ENCODE data around the gene CYREN.

CYREN gene

DNA sequence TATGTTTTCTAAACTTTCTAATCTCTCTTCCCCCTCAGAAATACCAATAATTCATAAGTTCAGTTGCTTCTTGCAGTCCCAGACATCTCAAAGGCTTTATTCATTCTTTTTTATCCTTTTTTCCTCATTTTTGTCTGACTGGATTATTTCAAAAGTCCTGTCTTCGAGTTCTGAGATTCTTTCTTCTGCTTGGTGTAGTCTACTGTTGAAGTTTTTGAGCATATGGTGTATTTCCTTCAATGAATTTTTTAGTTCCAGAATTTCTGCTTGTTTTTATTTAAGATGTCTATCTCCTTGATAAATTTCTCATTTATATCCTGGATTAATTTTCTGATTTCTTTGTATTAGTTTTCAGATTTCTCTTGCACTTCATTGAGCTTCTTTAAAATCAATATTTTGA, 14.2 kb downstream of the CYREN start:
- Histone ChIP-seq H3K9ac (ENCODE audit: low read length) (no peak overlapping the region), H3K36me3 (replicated peaks; ENCODE audit: low read depth, low read length) (peaks cover 19% of the 10 kb centered on the region), H3K4me2 (ENCODE audit: low read length) (no peak overlapping the region), H3K27me3 (ENCODE audit: low read depth, low read length) (no peaks in the 10 kb centered on the region), H4K20me1 (ENCODE audit: insufficient read depth, low read length) (no peaks in the 10 kb centered on the region), H3K79me2 (ENCODE audit: low read length) (no peaks in the 10 kb centered on the region), H3K4me1 (ENCODE audit: low read length) (peaks cover 22% of the 10 kb centered on the region), H3K27ac (ENCODE audit: low read length) (no peak overlapping the region), H2AFZ (ENCODE audit: low read depth, low read length) (no peak overlapping the region), H3K9me3 (ENCODE audit: insufficient read depth, low read length) (peaks cover 27% of the 10 kb centered on the region; the same call in 1 of the 2 replicates), H3K4me3 (ENCODE audit: low read length) (no peak overlapping the region)
- TF ChIP-seq, protein P1, sequence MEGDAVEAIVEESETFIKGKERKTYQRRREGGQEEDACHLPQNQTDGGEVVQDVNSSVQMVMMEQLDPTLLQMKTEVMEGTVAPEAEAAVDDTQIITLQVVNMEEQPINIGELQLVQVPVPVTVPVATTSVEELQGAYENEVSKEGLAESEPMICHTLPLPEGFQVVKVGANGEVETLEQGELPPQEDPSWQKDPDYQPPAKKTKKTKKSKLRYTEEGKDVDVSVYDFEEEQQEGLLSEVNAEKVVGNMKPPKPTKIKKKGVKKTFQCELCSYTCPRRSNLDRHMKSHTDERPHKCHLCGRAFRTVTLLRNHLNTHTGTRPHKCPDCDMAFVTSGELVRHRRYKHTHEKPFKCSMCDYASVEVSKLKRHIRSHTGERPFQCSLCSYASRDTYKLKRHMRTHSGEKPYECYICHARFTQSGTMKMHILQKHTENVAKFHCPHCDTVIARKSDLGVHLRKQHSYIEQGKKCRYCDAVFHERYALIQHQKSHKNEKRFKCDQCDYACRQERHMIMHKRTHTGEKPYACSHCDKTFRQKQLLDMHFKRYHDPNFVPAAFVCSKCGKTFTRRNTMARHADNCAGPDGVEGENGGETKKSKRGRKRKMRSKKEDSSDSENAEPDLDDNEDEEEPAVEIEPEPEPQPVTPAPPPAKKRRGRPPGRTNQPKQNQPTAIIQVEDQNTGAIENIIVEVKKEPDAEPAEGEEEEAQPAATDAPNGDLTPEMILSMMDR (IDR thresholded peaks at IDR 0.05; ENCODE audit: low read depth, low read length), result no peak
- no peak for TF ChIP-seq EZH2phosphoT487 (IDR thresholded peaks at IDR 0.05; ENCODE audit: low read depth)

DNA sequence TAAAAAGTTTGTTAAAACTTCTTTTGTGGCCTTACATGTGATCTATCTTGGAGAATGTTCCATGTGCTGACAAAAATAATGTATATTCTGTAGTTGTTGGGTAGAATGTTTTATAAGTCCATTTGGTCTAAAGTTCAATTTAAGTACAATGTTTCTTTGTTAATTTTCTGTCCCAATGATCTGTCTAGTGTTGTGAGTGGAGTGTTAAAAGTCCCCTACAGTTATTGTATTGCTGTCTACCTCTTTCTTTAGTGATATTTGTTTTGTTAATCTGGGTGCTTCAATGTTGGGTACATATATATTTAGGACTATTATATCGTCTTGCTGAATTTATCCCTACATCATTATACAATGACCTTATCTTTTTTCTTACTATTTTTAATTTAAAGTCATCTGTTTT, 15.8 kb downstream of the CYREN start:
- Histone ChIP-seq H3K4me2 (ENCODE audit: low read length) (no peak overlapping the region), H2AFZ (ENCODE audit: low read depth, low read length) (no peak overlapping the region), H3K27ac (ENCODE audit: low read length) (no peak overlapping the region), H3K9me3 (ENCODE audit: insufficient read depth, low read length) (peaks cover 27% of the 10 kb centered on the region; the same call in 1 of the 2 replicates), H3K27me3 (ENCODE audit: low read depth, low read length) (no peaks in the 10 kb centered on the region), H3K4me3 (ENCODE audit: low read length) (no peak overlapping the region), H3K4me1 (ENCODE audit: low read length) (peaks cover 25% of the 10 kb centered on the region), H3K36me3 (replicated peaks; ENCODE audit: low read depth, low read length) (peaks cover 16% of the 10 kb centered on the region), H3K79me2 (ENCODE audit: low read length) (no peaks in the 10 kb centered on the region), H4K20me1 (ENCODE audit: insufficient read depth, low read length) (no peaks in the 10 kb centered on the region), H3K9ac (ENCODE audit: low read length) (no peak overlapping the region)
- no peak for TF ChIP-seq EZH2phosphoT487 (IDR thresholded peaks at IDR 0.05; ENCODE audit: low read depth)
- TF ChIP-seq, protein P1 (IDR thresholded peaks at IDR 0.05; ENCODE audit: low read depth, low read length), result no peak

DNA sequence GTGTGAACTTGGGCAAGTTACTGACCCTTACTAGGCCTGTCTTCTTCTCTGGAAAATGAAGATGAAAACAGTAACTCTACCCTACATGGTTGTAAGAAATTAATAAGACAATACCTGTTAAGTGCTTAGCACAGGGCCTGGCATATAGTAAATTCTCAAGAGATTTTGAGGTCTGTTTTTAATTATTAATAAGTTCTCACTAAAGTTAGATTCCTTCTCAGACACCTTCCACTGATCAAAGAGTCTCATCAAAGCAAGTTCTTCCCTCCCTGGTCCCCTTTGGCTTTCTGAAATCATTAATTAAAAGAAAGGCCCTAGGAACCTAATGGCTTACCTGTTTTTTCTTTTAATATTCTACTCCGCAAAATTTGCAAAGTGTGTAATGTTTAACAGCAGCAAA, 18.1 kb downstream of the CYREN start:
- Histone ChIP-seq H4K20me1 (ENCODE audit: insufficient read depth, low read length) (no peaks in the 10 kb centered on the region), H3K4me3 (ENCODE audit: low read length) (no peak overlapping the region), H3K4me2 (ENCODE audit: low read length) (no peak overlapping the region), H3K27me3 (ENCODE audit: low read depth, low read length) (no peaks in the 10 kb centered on the region), H2AFZ (ENCODE audit: low read depth, low read length) (no peak overlapping the region), H3K9me3 (ENCODE audit: insufficient read depth, low read length) (peaks cover 26% of the 10 kb centered on the region; the same call in 1 of the 2 replicates), H3K4me1 (ENCODE audit: low read length) (peaks cover 39% of the 10 kb centered on the region), H3K79me2 (ENCODE audit: low read length) (no peaks in the 10 kb centered on the region), H3K9ac (ENCODE audit: low read length) (no peak overlapping the region), H3K27ac (ENCODE audit: low read length) (no peak overlapping the region), H3K36me3 (replicated peaks; ENCODE audit: low read depth, low read length) (peaks cover 9% of the 10 kb centered on the region)
- TF ChIP-seq EZH2phosphoT487 (IDR thresholded peaks at IDR 0.05; ENCODE audit: low read depth), result no peak
- TF ChIP-seq, protein P1 (IDR thresholded peaks at IDR 0.05; ENCODE audit: low read depth, low read length), result no peak

DNA sequence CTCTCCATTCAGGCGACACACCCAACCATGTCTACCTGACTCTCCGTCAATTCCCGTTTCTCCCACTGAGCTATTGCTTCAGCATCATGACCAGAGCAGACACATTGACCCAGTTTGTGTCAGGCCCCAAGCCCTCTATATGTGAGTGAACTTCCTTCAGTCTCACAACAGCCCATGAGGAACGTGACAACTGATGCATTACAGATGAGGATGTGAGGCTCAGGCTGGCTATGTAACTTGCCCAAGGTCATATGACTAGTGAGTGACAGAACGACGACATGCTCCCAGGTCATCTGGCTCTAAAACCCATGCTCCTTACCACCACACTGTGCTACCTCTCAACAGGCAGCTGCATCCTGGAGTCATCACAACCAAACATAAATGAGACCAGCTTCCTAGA, 19.0 kb downstream of the CYREN start:
- TF ChIP-seq EZH2phosphoT487 (IDR thresholded peaks at IDR 0.05; ENCODE audit: low read depth), result no peak
- TF ChIP-seq, protein P1 (IDR thresholded peaks at IDR 0.05; ENCODE audit: low read depth, low read length), result no peak
- no peak overlapping the region for H3K4me3 ChIP-seq (ENCODE audit: low read length)
- no peak overlapping the region for H3K27ac ChIP-seq (ENCODE audit: low read length)
- H3K4me1 ChIP-seq (ENCODE audit: low read length), result peaks cover 48% of the 10 kb centered on the region
- H4K20me1 ChIP-seq (ENCODE audit: insufficient read depth, low read length), result no peaks in the 10 kb centered on the region
- H3K4me2 ChIP-seq (ENCODE audit: low read length), result no peak overlapping the region
- H3K9me3 ChIP-seq (ENCODE audit: insufficient read depth, low read length), result peaks cover 17% of the 10 kb centered on the region; the same call in 1 of the 2 replicates
- no peak overlapping the region for H3K9ac ChIP-seq (ENCODE audit: low read length)
- H3K36me3 ChIP-seq (replicated peaks; ENCODE audit: low read depth, low read length), result peaks cover 4% of the 10 kb centered on the region
- H3K27me3 ChIP-seq (ENCODE audit: low read depth, low read length), result no peaks in the 10 kb centered on the region
- H2AFZ ChIP-seq (ENCODE audit: low read depth, low read length), result no peak overlapping the region
- H3K79me2 ChIP-seq (ENCODE audit: low read length), result no peaks in the 10 kb centered on the region
